Endodermal cell (in vitro differentiated cells): ENCODE measurements around the gene NACA2. TPM values are rescaled to one million over a fixed set of nuclear protein-coding genes. Genes with fewer than 3 reads are reported as not detected.

ENCODE experiments used
- DNase-seq: peaks from one replicate; pipeline ENCODE4 v3.0.0-alpha.2; 2017
- H3K27ac ChIP-seq: 2 replicates; pipeline ENCODE4 v1.5.1; 2013; ENCODE audit warnings: mild to moderate bottlenecking, low read depth, low read length, moderate library complexity
- H3K27me3 ChIP-seq: 2 replicates; pipeline ENCODE4 v1.6.1; 2013; ENCODE audit warnings: mild to moderate bottlenecking, low read length, moderate library complexity; ENCODE audit not compliant: insufficient read depth, control insufficient read depth, poor library complexity, severe bottlenecking
- H3K36me3 ChIP-seq: 2 replicates; pipeline ENCODE4 v1.7.0; 2013; ENCODE audit warnings: mild to moderate bottlenecking, low read length, moderate library complexity; ENCODE audit not compliant: control insufficient read depth, insufficient read depth
- H3K4me1 ChIP-seq: one replicate; pipeline ENCODE4 v1.7.0; 2013; ENCODE audit warnings: low read length; ENCODE audit not compliant: control insufficient read depth, insufficient read depth
- H3K4me3 ChIP-seq: 2 replicates; pipeline ENCODE4 v1.5.1; 2013; ENCODE audit warnings: mild to moderate bottlenecking, low read length, moderate library complexity
- H3K9ac ChIP-seq: 2 replicates; pipeline ENCODE4 v1.6.1; 2013; ENCODE audit warnings: mild to moderate bottlenecking, low read length, moderate library complexity; ENCODE audit not compliant: poor library complexity, severe bottlenecking; ENCODE audit errors: extremely low read depth
- H3K9me3 ChIP-seq: 2 replicates; pipeline ENCODE4 v1.6.1; 2013; ENCODE audit warnings: mild to moderate bottlenecking, low read length, moderate library complexity; ENCODE audit not compliant: control insufficient read depth
- H3K27ac Mint-ChIP-seq: 2 replicates; pipeline ENCODE4 v1.8.0; 2020; ENCODE audit warnings: mixed read lengths
- H3K27me3 Mint-ChIP-seq: 2 replicates; pipeline ENCODE4 v1.8.0; 2021; ENCODE audit warnings: mild to moderate bottlenecking, mixed read lengths; ENCODE audit not compliant: insufficient read depth
- H3K36me3 Mint-ChIP-seq: 2 replicates; pipeline ENCODE4 v1.8.0; 2020; ENCODE audit warnings: low read depth, mixed read lengths
- H3K4me1 Mint-ChIP-seq: 2 replicates; pipeline ENCODE4 v1.8.0; 2020; ENCODE audit warnings: mixed read lengths
- H3K4me3 Mint-ChIP-seq: 2 replicates; pipeline ENCODE4 v1.8.0; 2020; ENCODE audit warnings: mild to moderate bottlenecking, moderate library complexity, mixed read lengths
- H3K9me3 Mint-ChIP-seq: 2 replicates; pipeline ENCODE4 v1.8.0; 2020; ENCODE audit warnings: mild to moderate bottlenecking, mixed read lengths
- CTCF ChIP-seq: fragments of 200-600 bp; sonication (generic); conservative IDR thresholded peaks from 2 replicates; pipeline ENCODE4 v1.5.0; 2021; ENCODE audit warnings: antibody characterized with exemption, mild to moderate bottlenecking
- WGBS, 2 experiments: methylation state at CpG; one replicate each; pipeline versions ENCODE4 v1.1.5 to v1.1.7; 2013; ENCODE audit warnings: missing lambda C conversion rate in 2 of 2, mixed read lengths in 1 of 2; ENCODE audit not compliant: insufficient coverage in 1 of 2, insufficient read length in 1 of 2; 5-methylcytosine and 5-hydroxymethylcytosine counted together
- total RNA-seq, 2 donors: library from RNA; stranded (reverse); fragmentation: NEBNext Ultra II Directional in 1 of 2; extraction: Animal tissue kit (Norgen Biotek cat#: 25700) in 1 of 2; gene quantifications; 2 replicates in 1 of 2; 3 replicates in 1 of 2; pipeline ENCODE4 v1.2.1, GENCODE V29; 2021

The NACA2 gene
- total RNA-seq, 2 donors from 2014 or later: not detected

GRCh38 chr17:61614219-61614618, 23.2 kb upstream of the NACA2 start:
- H3K27me3 ChIP-seq: no peaks in the 10 kb centered on the region
- H3K9ac ChIP-seq: no peak overlapping the region
- no peak overlapping the region for H3K27ac ChIP-seq
- H3K9me3 Mint-ChIP-seq: peaks cover 21% of the 10 kb centered on the region
- no peak for TF ChIP-seq CTCF
- H3K4me1 Mint-ChIP-seq: no peaks in the 10 kb centered on the region
- H3K4me3 ChIP-seq: no peak overlapping the region
- no peaks in the 10 kb centered on the region for H3K36me3 Mint-ChIP-seq
- no peak overlapping the region for H3K4me3 Mint-ChIP-seq
- H3K27ac Mint-ChIP-seq: no peak overlapping the region
- no peaks in the 10 kb centered on the region for H3K36me3 ChIP-seq
- H3K9me3 ChIP-seq: peaks cover 7% of the 10 kb centered on the region
- no peaks in the 10 kb centered on the region for H3K27me3 Mint-ChIP-seq
- no peak for DNase-seq
- H3K4me1 ChIP-seq: no peaks in the 10 kb centered on the region

- no peak overlapping the region for H3K4me3 ChIP-seq
- no peak overlapping the region for H3K27ac ChIP-seq
- 94% methylated on average over 5 of the region's 6 CpGs; no CpG with 5 or more reads in 1 of the 2 experiments for WGBS, 2 experiments
- H3K4me3 Mint-ChIP-seq: no peak overlapping the region
- H3K9me3 ChIP-seq: no peaks in the 10 kb centered on the region
- TF ChIP-seq CTCF: no peak
- no peaks in the 10 kb centered on the region for H3K36me3 Mint-ChIP-seq
- no peaks in the 10 kb centered on the region for H3K4me1 Mint-ChIP-seq
- DNase-seq: no peak
- peaks cover 12% of the 10 kb centered on the region for H3K9me3 Mint-ChIP-seq
- no peaks in the 10 kb centered on the region for H3K4me1 ChIP-seq
- no peaks in the 10 kb centered on the region for H3K27me3 ChIP-seq
- no peaks in the 10 kb centered on the region for H3K36me3 ChIP-seq
- no peak overlapping the region for H3K27ac Mint-ChIP-seq
- no peak overlapping the region for H3K9ac ChIP-seq
- no peaks in the 10 kb centered on the region for H3K27me3 Mint-ChIP-seq
Measured at GRCh38 chr17:61611323-61611722, 20.3 kb upstream of the NACA2 start.

GRCh38 chr17:61605692-61606091, 14.7 kb upstream of the NACA2 start:
- TF ChIP-seq CTCF: no peak
- DNase-seq: no peak
- no peaks in the 10 kb centered on the region for H3K36me3 Mint-ChIP-seq

More at GRCh38 chr17:61605692-61606091, 14.7 kb upstream of the NACA2 start:
- Histone ChIP-seq H3K36me3 (no peaks in the 10 kb centered on the region), H3K9me3 (no peaks in the 10 kb centered on the region), H3K4me3 (no peak overlapping the region), H3K27me3 (no peaks in the 10 kb centered on the region), H3K9ac (no peak overlapping the region), H3K4me1 (no peaks in the 10 kb centered on the region), H3K27ac (no peak overlapping the region)
- Mint-ChIP-seq H3K27me3 (no peaks in the 10 kb centered on the region), H3K27ac (no peak overlapping the region), H3K9me3 (no peaks in the 10 kb centered on the region), H3K4me1 (no peaks in the 10 kb centered on the region), H3K4me3 (no peak overlapping the region)
